T-helper 2 cell (primary cell): ENCODE results near the gene CRB1.
"Not testable (repeated sequence)": the region's sequence is repeated elsewhere in the genome, so short reads cannot be mapped to it uniquely, and the experiment has no call there.

ENCODE experiments used
- DNase-seq, 5 experiments: peaks; one replicate each; pipeline versions ENCODE4 v3.0.0 to v3.0.0-alpha.2; 2012 to 2022

Gene CRB1

DNA sequence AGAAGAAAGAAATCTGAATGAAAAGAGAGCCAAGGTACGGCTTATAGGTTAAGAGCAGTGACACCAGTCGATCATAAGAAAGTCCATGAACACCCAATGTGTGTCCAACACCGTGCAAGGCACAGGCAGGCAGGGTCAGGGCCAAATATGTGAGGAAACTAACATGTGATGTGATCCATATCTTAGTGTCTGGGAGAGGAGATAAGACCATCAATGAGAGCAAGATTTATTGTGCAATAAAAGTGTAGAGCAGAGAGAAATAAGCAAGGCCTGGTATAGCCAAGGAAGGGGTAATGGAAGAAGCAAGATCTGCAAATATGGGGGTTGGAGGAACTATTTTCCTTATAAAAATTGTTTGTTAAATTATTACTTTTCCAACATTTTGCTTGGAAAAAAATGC lies 198.8 kb downstream of the CRB1 start:
- no peak for DNase-seq

DNA sequence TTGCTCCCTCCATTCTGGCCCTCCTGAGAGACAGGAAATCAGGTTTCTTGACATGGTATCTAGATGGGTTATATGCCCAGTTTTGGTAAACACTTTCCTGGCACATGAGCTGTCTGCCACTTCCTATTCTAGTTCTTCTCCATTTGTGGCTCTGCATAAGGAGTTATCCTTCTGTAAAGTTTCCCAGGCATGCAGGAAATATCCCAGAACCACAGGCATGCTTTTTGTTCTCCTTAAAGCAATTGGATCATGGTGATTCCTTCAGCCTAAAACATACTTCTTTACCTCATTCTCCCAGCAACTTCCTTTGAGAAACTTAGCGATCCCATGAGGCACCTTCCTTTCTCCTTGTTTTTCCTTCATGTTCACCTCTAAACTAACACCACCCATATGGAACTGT lies 199.8 kb downstream of the CRB1 start:
- no peak for DNase-seq

DNA sequence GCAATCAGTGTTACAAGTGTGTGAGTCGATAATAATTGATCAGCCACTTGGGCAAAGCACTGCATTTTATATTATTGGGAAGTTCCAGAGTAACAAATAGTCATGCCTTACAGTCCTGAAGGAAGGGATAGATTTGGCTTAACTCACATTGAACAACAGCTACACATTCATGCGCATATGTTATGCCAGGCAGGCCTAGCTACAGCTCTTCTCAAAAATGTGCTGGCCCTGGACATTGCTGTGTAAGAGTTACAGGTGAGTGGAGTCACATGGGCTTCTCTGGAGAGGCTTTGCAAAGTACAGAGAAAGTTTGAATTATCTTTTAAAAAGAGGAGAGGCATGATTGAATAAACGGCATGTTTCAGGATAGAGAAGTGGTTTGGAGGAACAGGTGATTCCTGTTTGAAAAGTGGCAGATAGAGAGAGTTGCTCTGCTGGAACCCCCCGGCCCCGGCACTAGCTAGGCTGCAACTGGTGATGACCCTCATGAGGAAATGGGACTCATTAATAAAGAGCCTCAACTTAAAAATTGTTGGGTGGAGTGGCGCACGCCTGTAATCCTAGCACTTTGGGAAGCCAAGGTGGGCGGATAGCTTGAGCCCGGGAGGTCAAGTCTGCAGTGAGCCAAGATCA lies 200.6 kb downstream of the CRB1 start:
- DNase-seq, result no peak

DNA sequence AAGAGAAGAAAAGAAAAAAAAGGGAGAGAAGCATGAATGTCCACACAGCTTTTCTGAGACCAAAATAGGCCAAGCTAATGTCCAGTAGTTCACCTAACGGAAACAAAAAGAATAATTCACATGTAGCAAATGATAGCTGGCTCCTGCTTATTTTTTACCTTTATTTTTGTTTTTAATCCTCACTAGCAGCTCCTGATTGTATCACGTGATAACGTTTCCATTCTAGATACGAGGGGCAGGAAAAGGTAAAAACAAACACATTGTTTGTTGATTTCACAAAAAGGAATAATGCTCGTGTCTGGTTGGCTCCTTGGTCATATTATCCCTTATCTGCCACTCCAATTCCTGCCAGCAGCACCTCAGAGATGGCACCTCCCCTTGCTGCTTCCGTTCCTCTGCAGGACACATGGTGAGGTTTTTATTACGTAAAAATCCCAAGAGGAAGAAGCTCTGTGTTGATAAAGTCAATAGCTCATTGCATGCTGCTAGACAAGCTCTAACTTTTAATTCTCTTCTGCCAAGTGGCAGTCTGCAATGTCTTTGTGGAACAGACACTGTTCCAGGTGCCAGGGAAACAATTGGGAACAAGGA lies 201.7 kb downstream of the CRB1 start:
- no peak for DNase-seq

DNA sequence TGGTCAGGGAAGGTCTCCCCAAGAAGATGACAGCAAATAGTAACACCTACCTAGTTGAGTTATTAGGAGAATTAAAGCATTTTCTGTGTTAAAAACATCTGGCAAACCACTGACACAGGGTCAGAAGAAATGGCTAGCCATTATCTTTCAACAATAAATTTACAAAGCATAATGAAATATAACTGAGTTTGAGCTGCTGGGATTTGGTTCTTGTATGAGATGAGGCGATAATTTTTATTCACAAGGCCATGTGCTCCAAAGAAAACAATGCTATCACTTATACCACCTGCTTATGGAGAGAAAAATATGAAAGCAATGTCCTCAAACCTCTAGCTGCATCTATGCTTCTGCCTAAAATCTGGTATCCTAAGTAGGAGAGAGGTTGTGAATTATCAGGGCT lies 202.3 kb downstream of the CRB1 start:
- DNase-seq, result no peak

DNA sequence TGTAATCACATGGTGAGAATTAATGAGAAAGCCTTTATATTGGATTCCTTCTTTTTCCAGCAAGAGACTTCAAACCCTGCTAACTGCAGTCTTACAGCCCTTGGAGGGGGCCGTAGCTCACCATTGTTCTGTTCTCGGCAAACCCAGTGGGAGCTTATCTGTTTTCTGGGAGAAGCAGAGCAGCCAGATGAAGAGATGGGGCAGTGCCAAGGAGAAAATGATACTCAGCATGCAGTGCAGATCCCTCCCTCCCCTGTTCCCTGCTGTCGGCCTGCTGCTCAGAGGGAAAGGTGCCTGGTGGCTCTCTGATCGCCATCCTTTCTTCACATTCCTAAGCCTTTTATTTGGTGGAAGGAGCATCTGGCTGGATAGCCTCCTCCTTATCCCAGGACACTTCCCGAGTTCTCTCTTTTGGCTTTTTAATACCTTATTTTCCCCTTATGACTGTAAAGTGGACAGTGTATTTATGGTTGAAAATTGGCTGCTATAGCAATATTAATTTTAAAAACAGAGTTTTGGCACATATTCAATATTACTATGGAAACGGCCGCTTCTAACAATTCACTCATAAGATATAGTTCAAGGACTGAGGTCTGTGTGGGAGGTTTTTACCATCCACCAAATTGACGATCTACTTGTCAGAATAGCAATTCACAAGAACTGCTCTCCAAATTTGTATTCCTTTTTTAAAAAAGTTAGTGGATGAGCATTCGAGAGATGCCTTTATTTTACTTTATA lies 203.4 kb downstream of the CRB1 start:
- no peak for DNase-seq

DNA sequence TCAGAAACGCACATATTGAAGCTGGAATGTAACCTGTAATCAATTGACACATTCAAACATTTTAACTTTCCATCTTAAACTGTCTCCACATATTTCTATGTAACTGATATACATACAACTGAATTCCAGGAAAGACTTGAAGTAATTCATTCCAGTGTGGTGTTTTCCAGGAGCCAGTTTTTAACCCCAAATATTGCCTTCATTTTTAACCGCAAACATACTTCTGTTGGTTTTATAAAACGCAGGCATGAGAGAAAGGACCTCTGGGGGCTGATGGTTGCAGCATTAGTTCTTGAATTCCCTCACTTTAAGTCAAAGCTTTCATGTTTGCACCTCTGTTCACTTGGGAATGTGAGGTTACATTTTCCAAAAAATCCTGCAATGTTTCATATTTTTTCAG lies 204.1 kb downstream of the CRB1 start:
- DNase-seq, result no peak

DNA sequence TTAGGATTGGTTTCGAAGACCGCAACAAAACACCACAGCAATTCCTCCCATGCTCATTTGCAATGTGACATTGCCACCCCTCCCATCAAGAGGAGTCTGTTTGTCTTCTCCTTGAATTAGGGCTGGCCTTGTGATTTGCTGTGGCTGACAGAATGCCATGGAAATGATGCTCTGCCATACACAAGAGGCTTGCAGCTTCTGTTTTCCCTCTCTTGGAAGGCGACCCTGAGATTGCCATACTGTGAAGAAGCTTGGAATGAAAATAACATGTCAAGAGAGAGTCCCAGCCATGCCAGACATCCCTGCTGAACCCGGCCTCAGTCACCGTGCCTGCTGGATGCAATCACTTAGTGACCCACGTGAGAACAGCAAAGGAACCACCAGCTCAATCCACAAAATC lies 212.4 kb downstream of the CRB1 start:
- no peak for DNase-seq

DNA sequence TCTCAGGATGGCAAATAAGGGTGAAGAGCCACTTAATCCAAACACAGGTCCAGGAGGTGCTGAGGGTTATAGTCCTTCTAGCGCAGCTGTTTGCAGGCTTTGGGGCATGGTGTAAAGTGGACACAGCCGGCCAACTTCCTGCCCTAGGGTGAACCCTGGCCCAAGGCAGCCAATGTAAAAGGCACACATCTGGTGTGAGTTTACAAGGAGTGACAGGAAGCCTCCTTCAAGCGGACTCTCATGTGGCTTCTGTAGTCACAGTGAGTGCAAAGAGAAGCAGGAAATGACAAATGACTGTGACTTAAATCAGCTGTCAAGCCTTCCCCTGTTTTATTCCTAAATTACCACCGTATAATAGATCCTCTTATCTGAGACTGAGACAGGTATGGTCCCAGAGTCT lies 213.0 kb downstream of the CRB1 start:
- peak in 1 of 5 experiments; percentile 64 for DNase-seq

DNA sequence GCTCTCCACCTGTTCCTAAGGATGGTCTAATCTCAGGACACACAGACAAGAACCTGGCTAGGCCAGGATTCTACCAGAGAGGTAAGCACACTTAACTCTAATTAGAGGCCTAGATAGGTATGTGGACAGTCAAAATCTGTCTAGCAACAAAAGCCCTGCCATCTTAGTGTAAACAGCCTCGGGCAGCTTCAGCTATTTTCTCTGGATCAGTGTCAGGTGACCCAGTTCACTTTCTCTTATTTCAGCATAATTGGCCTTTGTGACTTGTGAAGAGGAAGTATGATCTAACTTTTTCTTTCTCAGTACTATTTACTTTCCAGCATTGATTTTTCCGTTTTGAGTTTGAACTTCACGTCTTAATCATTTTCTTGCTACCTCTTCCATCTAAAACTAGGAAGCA lies 217.7 kb downstream of the CRB1 start:
- DNase-seq, result no peak

DNA sequence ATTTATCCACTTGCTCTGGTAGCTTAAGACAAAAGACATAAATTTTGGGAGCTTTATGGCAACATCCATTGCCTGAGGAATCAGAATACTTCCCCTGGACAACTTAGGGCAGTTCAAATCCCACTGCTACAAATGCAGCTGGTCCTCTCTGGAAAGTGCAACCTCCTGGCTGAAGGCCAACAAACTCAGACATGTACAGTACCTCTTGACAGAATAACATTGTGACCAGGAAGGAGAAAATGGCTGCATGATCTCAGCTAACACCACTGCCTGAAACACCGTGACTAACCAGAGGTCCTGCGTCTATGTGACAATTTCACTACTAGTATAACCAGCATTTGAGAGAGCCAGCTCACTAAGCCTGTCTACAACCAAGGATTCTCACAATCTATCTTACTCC lies 218.9 kb downstream of the CRB1 start:
- DNase-seq, result no peak

DNA sequence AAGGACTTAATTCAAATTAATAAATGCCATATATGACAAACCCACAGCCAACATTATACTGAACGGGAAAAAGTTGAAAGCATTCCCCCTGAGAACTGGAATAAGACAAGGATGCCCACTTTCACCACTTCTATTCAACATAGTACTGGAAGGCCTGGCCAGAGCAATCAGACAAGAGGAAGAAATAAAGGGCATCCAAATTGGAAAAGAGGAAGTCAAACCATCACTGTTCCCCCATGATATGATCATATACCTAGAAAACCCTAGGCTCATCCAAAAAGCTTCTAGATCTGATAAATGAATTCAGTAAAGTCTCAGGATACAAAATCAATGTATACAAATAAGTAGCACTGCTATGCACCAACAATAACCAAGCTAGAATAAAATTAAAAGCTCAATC lies 223.5 kb downstream of the CRB1 start:
- DNase-seq, result not testable (repeated sequence)

DNA sequence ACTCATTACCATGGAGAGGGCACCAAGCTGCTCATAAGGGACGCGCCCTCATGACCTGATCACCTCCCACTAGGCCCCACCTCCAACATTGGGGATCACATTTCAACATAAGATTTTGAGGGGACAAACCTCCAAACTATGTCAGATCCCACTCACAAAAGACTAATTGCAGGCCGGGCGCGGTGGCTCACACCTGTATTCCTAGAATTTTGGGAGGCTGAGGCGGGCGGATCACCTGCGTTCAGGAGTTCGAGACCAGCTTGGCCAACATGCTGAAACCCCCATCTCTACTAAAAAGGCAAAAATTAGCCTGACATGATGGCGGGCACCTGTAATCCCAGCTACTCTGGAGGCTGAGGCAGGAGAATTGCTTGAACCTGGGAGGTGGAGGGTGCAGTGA lies 228.7 kb downstream of the CRB1 start:
- DNase-seq, result no peak

DNA sequence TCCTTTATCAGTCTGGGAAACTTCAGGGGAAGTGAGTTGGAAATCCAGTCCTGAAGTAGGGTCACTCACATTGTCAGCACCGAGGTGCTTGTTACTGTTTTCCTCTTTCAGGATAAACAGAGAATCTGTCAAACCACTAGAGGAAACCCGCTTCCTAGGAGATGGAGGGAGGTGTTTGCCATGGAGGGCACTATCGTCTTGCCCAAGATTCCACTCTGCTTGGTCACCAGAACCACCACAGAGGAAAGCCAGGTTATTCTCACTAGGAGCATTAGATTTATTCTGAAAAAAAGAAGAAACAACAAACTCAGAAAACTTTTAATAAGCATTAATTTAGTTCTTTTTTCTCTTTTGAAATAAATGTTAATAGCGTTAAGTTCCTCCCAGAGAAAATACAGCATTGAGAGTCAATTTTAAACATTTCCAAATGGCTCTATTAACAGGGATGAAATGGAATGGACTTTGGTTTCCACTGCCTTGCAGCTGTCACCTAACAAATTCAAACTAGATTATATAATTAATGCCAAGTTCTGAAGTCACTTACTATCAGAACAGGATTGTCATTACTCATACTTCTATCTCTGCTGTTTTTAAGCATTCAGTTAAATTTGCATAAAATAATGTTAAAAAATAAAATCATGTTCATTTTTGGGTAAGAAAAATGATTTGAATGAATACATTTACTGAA lies 242.8 kb downstream of the CRB1 start:
- DNase-seq, result no peak

DNA sequence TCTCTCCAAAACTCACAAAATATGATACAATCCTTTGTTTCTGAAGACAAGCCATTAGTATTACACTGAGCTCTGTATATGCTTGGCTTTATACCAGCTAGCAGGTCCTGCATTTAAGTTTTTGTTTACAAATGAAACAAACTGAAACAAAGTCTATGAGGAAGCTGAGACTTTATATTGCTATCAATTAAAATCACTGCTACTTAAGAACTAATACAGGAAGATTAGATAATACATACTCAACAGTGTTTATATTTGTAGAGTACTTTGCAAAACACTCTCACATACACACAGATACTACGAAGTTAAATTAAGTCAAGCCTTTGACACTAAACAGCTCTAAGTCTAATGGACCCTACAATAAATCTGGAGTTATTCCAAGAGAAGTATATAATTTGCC lies 247.4 kb downstream of the CRB1 start:
- no peak for DNase-seq

DNA sequence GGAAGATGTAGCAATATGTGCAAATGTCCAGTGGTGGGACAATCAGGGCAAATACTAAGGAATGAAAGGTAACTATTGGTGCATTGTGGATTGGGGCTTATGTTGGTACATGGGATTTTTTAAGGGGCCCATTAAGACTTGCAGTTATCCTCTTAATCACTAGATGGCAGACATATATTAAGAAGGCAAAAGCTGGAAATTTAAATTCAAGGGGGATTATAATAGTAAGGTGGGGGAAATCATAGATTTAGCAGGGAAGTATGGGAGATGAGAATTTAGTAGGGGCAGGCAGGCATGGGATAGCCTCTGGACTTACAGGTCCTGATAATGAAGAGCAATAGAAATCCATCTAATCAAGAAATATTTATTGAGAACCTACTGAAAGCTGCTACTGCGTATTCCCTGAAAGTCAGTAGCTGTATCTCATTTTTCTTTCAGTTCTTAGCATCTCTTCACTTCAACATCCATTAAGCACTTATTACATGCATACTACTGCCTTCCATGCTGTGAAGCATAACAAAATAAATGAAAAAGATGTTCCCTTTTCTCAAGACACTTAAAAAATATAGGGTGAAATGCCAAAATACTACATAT lies 251.8 kb downstream of the CRB1 start:
- peak in 1 of 5 experiments; percentile 15 for DNase-seq

DNA sequence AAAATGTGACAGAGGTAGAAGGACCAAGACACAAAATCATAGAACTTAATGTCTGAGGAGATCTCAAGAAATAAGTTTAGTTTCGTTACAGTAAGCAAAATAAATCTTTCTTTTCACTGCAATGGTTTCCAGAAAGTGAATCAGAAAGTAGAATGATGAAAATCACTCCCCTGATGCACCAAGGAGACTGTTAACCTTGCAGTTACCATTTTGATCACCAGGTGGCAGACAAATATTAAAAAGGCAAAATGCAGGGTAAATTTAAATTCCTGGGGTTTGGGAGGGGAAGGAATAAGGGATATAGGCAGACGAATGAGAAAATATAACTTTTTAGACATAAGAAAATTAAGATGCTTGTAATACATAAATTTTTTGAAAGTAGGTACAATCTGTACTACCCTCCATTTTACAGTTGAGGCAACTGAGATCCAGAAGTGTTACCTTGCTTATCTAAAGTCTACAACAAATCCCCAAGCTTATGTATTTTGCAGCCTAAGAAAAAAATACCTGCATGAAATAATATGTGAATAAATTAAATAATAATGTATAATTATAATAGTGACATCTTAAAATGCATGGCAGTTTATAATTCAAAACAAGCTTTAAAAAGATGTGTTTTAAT lies 253.2 kb downstream of the CRB1 start:
- peak in 1 of 5 experiments; percentile 50 for DNase-seq

DNA sequence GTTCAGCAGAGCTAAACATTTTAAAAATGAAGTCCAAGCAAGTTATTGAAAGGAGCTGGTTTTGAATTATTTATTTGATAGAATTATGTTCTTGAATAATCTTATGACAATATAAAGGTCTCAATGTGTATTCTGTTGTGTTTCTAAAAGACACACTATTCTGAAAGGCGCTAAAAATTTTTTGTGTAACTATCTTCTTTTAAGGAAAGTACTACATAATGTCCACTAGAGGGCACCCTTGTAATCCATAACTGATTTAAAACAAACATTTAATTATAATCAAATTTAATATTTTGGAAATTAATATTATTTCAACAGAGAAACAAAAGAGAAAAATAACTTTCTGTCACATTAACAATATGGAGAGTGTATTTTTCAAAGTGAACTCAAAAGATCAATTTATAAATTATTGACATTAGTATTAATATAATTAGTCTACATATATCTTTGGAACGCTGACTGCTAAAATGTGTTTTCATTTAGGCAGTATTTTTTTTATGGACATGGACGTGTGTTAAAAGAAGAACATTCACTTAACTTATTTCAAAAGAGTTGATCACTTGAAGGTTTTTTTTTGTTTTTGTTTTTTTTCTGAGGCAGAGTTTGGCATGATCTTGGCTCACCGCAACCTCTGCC lies 258.8 kb downstream of the CRB1 start:
- peak in 2 of 5 experiments; percentile 10 to 46 for DNase-seq
